ENCODE results near the gene PPP1R1C.

Gene PPP1R1C

DNA sequence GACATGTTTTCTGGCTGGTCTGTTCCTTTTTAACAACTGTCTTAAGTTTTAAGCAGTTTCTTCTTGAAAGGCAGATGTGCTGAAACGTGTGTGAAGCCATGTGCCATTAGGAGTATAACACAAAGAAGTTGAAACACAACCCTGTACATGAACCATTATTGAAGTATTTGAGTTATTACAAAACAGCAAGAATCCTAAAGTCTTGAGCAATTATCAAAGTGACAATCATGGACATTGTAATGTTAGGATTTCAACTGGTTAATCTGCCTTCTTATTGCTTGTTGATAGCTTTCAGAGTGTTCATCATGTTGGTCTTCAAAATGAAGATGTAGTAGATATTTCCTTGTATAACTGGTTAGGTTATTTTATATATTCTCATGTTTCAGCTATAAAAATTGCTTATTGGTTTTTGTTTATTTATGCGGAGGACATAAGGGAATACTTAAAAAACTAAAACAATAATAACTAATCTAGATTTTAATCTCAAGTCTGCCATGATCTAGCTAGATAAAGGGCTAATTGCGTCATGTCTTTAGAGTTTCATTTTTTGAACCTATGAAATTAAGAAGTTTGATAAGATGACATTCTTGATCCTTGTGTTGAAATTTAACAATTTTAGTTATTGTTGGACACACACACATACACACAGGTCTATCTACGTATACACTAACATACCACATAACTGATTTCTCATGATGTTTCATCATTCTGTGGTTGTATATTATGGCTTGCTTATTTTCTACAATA, 21.1 kb downstream of the PPP1R1C start:
- in situ Hi-C loops (cut with MboI; ENCODE audit: low pct_unique_long_range_greater_than_20kb, low sequenced_read_pairs, unreplicated experiment), result no loop called here
- TF ChIP-seq, protein P1, sequence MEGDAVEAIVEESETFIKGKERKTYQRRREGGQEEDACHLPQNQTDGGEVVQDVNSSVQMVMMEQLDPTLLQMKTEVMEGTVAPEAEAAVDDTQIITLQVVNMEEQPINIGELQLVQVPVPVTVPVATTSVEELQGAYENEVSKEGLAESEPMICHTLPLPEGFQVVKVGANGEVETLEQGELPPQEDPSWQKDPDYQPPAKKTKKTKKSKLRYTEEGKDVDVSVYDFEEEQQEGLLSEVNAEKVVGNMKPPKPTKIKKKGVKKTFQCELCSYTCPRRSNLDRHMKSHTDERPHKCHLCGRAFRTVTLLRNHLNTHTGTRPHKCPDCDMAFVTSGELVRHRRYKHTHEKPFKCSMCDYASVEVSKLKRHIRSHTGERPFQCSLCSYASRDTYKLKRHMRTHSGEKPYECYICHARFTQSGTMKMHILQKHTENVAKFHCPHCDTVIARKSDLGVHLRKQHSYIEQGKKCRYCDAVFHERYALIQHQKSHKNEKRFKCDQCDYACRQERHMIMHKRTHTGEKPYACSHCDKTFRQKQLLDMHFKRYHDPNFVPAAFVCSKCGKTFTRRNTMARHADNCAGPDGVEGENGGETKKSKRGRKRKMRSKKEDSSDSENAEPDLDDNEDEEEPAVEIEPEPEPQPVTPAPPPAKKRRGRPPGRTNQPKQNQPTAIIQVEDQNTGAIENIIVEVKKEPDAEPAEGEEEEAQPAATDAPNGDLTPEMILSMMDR (IDR thresholded peaks at IDR 0.05; ENCODE audit: extremely low read depth, insufficient read depth, missing control alignments), result no peak
- DNase-seq (ENCODE audit: low spot score), result no peak

DNA sequence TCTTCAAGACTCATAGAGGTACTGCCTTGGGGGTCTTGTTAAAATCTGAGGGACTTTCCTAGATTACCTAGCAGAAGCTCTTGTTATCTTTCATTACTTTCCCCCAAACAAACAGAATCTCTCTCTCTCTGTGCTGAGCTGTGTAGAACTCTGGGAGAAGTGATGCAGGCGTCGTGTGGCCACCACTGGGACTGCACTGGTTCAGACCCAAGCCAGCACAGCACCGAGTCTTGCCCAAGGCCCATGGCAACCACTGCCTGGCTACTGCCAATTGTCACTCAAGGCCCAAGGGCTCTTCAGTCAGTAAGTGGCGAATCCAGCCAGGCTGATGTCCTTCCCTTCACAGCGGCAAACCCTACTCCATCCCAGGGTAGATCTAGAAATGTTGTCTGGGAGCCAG, 28.6 kb downstream of the PPP1R1C start:
- TF ChIP-seq, protein P1 (IDR thresholded peaks at IDR 0.05; ENCODE audit: extremely low read depth, insufficient read depth, missing control alignments), result no peak
- in situ Hi-C loops (cut with MboI; ENCODE audit: low pct_unique_long_range_greater_than_20kb, low sequenced_read_pairs, unreplicated experiment), result no loop called here
- DNase-seq (ENCODE audit: low spot score), result no peak

DNA sequence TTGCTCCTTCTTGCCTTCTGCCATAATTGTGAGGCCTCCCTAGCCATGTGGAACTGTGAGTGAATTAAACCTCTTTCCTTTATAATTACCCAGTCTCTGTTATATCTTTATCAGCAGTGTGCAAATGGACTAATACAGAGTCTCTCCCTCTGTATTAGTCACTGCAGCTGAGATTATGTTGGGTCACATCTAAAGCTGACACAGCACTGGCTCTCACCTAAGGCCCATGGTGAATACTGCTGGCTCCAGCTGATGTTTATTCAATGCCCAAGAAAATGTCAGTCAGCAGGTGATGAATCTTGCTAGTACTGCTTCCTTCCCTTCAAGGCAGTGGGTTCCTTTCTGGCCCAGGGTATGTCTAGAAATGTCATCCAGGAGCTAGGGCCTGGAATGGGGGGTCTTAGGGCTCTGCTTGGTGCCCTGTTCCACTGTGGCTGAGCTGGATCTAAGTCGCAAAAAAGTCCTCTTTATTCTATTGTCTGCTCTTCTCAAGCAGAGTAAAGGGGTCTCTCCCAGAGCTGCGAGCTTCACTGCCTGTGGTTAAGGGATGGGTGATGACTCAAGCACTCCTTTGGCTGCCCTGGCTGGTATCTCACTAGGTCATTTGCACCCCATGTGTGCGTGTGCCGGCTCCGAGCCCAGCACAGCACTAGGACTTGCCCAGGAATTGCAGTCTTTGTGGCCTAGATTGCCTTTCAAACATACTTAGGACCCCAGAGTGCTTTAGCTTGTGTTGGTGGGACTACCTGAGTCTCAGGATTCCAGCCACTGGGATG, 29.9 kb downstream of the PPP1R1C start:
- no peak for DNase-seq (ENCODE audit: low spot score)
- TF ChIP-seq, protein P1 (IDR thresholded peaks at IDR 0.05; ENCODE audit: extremely low read depth, insufficient read depth, missing control alignments), result no peak
- in situ Hi-C loops (cut with MboI; ENCODE audit: low pct_unique_long_range_greater_than_20kb, low sequenced_read_pairs, unreplicated experiment), result no loop called here

DNA sequence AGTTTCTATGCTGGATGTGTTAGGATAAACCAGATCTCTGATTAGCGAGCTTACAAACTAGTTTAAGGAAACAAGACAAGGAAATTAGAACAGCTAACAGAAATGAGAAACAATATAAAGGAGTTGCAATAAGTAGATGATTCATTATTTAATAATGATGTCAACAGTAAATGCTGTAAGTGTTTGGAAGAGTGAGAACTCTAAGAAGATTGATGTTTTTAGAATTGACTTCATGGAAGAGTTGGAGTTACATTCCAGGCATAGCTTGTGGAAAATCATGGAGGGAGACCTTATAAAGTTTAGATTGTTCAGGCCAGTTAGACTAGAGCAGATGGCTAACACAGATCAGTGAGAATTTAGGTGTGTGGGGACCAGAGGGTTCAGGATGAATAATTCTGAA, 32.6 kb downstream of the PPP1R1C start:
- TF ChIP-seq, protein P1 (IDR thresholded peaks at IDR 0.05; ENCODE audit: extremely low read depth, insufficient read depth, missing control alignments), result no peak
- DNase-seq (ENCODE audit: low spot score), result no peak
- in situ Hi-C loops (cut with MboI; ENCODE audit: low pct_unique_long_range_greater_than_20kb, low sequenced_read_pairs, unreplicated experiment), result no loop called here

DNA sequence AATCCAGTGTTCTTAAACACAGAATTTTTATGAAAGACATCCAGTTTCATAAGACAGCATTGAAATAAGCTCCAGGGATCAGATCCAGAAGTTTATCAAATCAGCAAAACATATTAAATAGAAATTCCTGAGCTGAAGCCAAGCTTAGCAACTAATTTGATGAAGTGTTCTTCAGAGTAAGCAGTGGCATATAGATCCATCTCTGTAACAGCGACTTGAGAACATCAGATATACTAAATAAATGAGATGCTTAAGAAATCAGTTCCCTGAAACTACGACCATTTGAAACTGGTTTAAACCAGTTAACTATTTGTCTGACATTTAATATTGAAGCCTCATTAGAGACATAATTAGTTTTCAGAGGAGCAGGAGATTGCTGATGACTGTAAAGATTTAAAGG, 34.1 kb downstream of the PPP1R1C start:
- in situ Hi-C loops (cut with MboI; ENCODE audit: low pct_unique_long_range_greater_than_20kb, low sequenced_read_pairs, unreplicated experiment), result no loop called here
- TF ChIP-seq, protein P1 (IDR thresholded peaks at IDR 0.05; ENCODE audit: extremely low read depth, insufficient read depth, missing control alignments), result no peak
- no peak for DNase-seq (ENCODE audit: low spot score)

DNA sequence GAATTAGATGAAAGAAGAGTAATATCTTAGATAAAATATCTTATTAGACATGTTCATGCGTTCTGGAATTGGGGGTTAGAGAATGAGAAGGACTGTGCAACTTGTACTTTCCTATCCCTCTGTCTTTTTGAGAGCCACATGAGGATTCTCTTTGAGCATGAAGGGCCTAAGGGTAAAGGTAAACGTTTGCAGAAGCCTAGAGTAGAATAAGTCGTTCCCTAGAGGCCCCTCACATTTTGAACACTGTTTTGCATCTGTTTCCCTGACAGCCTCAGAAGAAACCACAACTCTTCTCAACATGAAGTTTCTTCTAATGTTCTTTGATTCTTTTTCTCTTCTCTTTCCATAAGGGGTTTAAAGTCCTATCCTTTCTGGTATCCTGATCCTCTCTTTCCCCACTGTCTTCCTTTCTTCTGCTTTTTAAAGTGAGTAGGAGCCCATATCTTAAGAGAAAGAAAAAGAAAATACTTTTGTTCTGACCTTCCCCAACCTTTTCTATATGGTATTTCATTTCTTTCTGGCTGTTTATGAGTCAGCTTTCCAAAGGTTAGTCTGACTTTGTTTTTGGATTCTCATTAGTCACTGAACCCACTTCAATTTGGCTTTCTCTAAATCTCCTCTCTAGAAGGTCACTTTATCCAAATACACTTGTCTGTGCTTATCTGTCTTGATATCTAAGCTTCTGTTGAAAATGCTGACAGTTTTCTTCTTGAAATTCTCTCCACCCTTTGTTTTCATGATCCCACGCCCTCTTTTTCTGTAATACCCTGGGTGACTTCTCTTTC, 34.8 kb downstream of the PPP1R1C start:
- DNase-seq (ENCODE audit: low spot score), result no peak
- in situ Hi-C loops (cut with MboI; ENCODE audit: low pct_unique_long_range_greater_than_20kb, low sequenced_read_pairs, unreplicated experiment), result no loop called here
- TF ChIP-seq, protein P1 (IDR thresholded peaks at IDR 0.05; ENCODE audit: extremely low read depth, insufficient read depth, missing control alignments), result no peak

All from GM13977 (cell line).